WTC11 (cell line): Measurements from ENCODE around the gene IRF8. TPM values are rescaled to one million over a fixed set of nuclear protein-coding genes. Genes with fewer than 3 reads are reported as not detected.

ENCODE experiments used
- ATAC-seq: fragments of 200-7000 bp; cut with Tn5 transposase; 2 replicates; pipeline ENCODE4 v1.10.0; 2021; ENCODE audit warnings: mild to moderate bottlenecking, moderate library complexity
- CTCF ChIA-PET: fragments of 300-600 bp; sonication (Branson Sonifier 250); formaldehyde crosslinking; loops from one replicate; lab custom pipeline; 2021; ENCODE audit warnings: antibody characterized with exemption; lab: Charles Lee
- POLR2A ChIA-PET: fragments of 350-600 bp; sonication (Branson Sonifier 250); formaldehyde crosslinking; loops from one replicate; lab custom pipeline; 2021; ENCODE audit warnings: antibody characterized with exemption; lab: Charles Lee
- DNase-seq: peaks from one replicate; pipeline ENCODE4 v3.0.0; 2021; ENCODE audit warnings: low spot score
- H3K27ac Mint-ChIP-seq: 2 replicates; pipeline ENCODE4 v1.8.0; 2021; ENCODE audit warnings: mixed read lengths
- H3K27me3 Mint-ChIP-seq: 2 replicates; pipeline ENCODE4 v1.8.0; 2021; ENCODE audit warnings: low read depth, mild to moderate bottlenecking, moderate library complexity, mixed read lengths
- H3K36me3 Mint-ChIP-seq: 2 replicates; pipeline ENCODE4 v1.8.0; 2021; ENCODE audit warnings: mixed read lengths
- H3K4me1 Mint-ChIP-seq: 2 replicates; pipeline ENCODE4 v1.8.0; 2022; ENCODE audit warnings: mixed read lengths
- H3K4me3 Mint-ChIP-seq: 2 replicates; pipeline ENCODE4 v1.8.0; 2021; ENCODE audit warnings: mild to moderate bottlenecking, moderate library complexity, mixed read lengths
- H3K9me3 Mint-ChIP-seq: 2 replicates; pipeline ENCODE4 v1.8.0; 2021; ENCODE audit warnings: mixed read lengths
- CBFB ChIP-seq: sonication (generic); formaldehyde crosslinking; IDR thresholded peaks from 2 replicates; pipeline ENCODE4 v1.8.1; 2022; ENCODE audit warnings: mild to moderate bottlenecking, low read depth, missing genetic modification reagents
- CDX4 ChIP-seq: fragments of 250-450 bp; sonication (Bioruptor Pico); IDR thresholded peaks from 2 replicates; pipeline ENCODE4 v1.9.0; 2021; ENCODE audit warnings: moderate library complexity, mild to moderate bottlenecking, inconsistent platforms, borderline replicate concordance
- CREB1 ChIP-seq: sonication (generic); formaldehyde crosslinking; IDR thresholded peaks from 2 replicates; pipeline ENCODE4 v1.8.0; 2023; ENCODE audit warnings: mild to moderate bottlenecking, missing genetic modification reagents
- E2F5 ChIP-seq: sonication (generic); formaldehyde crosslinking; IDR thresholded peaks from 2 replicates; pipeline ENCODE4 v1.8.1; 2022; ENCODE audit warnings: mild to moderate bottlenecking, moderate library complexity, missing genetic modification reagents
- FOXK1 ChIP-seq: sonication (generic); formaldehyde crosslinking; IDR thresholded peaks from 2 replicates; pipeline ENCODE4 v1.8.0; 2022; ENCODE audit warnings: mild to moderate bottlenecking, moderate library complexity, missing genetic modification reagents
- HMGA2 ChIP-seq: fragments of 250-450 bp; sonication (Bioruptor Pico); IDR thresholded peaks from 2 replicates; pipeline ENCODE4 v1.4.0; 2021; ENCODE audit warnings: mild to moderate bottlenecking, moderate library complexity
- IRF2 ChIP-seq: sonication (generic); formaldehyde crosslinking; IDR thresholded peaks from 2 replicates; pipeline ENCODE4 v1.8.0; 2022; ENCODE audit warnings: low read depth, missing genetic modification reagents, borderline replicate concordance
- JAZF1 ChIP-seq: fragments of 250-450 bp; sonication (Bioruptor Pico); IDR thresholded peaks from 2 replicates; pipeline ENCODE4 v1.9.0; 2021; ENCODE audit warnings: moderate library complexity, mild to moderate bottlenecking, inconsistent platforms
- KAT7 ChIP-seq: sonication (generic); formaldehyde crosslinking; IDR thresholded peaks from 2 replicates; pipeline ENCODE4 v1.8.1; 2023; ENCODE audit warnings: missing genetic modification reagents, mild to moderate bottlenecking, borderline replicate concordance
- NR2C2 ChIP-seq: sonication (generic); formaldehyde crosslinking; IDR thresholded peaks from 2 replicates; pipeline ENCODE4 v1.8.0; 2022; ENCODE audit warnings: mild to moderate bottlenecking, missing genetic modification reagents
- OVOL2 ChIP-seq: fragments of 250-450 bp; sonication (Bioruptor Pico); IDR thresholded peaks from 2 replicates; pipeline ENCODE4 v1.9.0; 2021; ENCODE audit warnings: mild to moderate bottlenecking, borderline replicate concordance
- PRRX2 ChIP-seq: fragments of 250-450 bp; sonication (Bioruptor Pico); IDR thresholded peaks from 2 replicates; pipeline ENCODE4 v1.8.0; 2021; ENCODE audit warnings: mild to moderate bottlenecking
- SP1 ChIP-seq: sonication (generic); formaldehyde crosslinking; conservative IDR thresholded peaks from 2 replicates; pipeline ENCODE4 v1.8.1; 2022; ENCODE audit warnings: missing genetic modification reagents
- STAT6 ChIP-seq: sonication (generic); formaldehyde crosslinking; conservative IDR thresholded peaks from 2 replicates; pipeline ENCODE4 v1.8.1; 2023; ENCODE audit warnings: mild to moderate bottlenecking, low read depth, missing genetic modification reagents, moderate library complexity
- TEAD1 ChIP-seq: sonication (generic); formaldehyde crosslinking; IDR thresholded peaks from 2 replicates; pipeline ENCODE4 v1.8.0; 2022; ENCODE audit warnings: mild to moderate bottlenecking, missing genetic modification reagents
- ZNF121 ChIP-seq: sonication (generic); formaldehyde crosslinking; IDR thresholded peaks from 2 replicates; pipeline ENCODE4 v1.8.0; 2023; ENCODE audit warnings: missing genetic modification reagents
- ZNF219 ChIP-seq: sonication (generic); formaldehyde crosslinking; IDR thresholded peaks from 2 replicates; pipeline ENCODE4 v1.8.0; 2023; ENCODE audit warnings: missing genetic modification reagents, mild to moderate bottlenecking, borderline replicate concordance
- ZNF416 ChIP-seq: fragments of 250-450 bp; sonication (Bioruptor Pico); IDR thresholded peaks from 2 replicates; pipeline ENCODE4 v1.9.0; 2021; ENCODE audit warnings: mild to moderate bottlenecking, inconsistent platforms
- ZNF671 ChIP-seq: fragments of 250-450 bp; sonication (Bioruptor Pico); IDR thresholded peaks from 2 replicates; pipeline ENCODE4 v1.8.0; 2021; ENCODE audit warnings: mild to moderate bottlenecking
- total RNA-seq: library from RNA; stranded (reverse); gene quantifications from 3 replicates; pipeline ENCODE4 v1.2.3, GENCODE V29; 2021
- TF ChIP-seq, protein P1 (sequence below): sonication (generic); formaldehyde crosslinking; IDR thresholded peaks from 2 replicates; pipeline ENCODE4 v1.8.0; 2023; ENCODE audit warnings: missing genetic modification reagents, mild to moderate bottlenecking, borderline replicate concordance
- TF ChIP-seq, protein P2 (sequence below): sonication (generic); formaldehyde crosslinking; IDR thresholded peaks from 2 replicates; pipeline ENCODE4 v1.8.0; 2022; ENCODE audit warnings: mild to moderate bottlenecking, missing genetic modification reagents
- TF ChIP-seq, protein P3 (sequence below): fragments of 250-450 bp; sonication (Bioruptor Pico); IDR thresholded peaks from 2 replicates; pipeline ENCODE4 v1.9.0; 2021; ENCODE audit warnings: mild to moderate bottlenecking, borderline replicate concordance
- TF ChIP-seq, protein P4 (sequence below): sonication (generic); formaldehyde crosslinking; IDR thresholded peaks from 2 replicates; pipeline ENCODE4 v1.8.1; 2022; ENCODE audit warnings: low read depth, mild to moderate bottlenecking, moderate library complexity, missing genetic modification reagents, borderline replicate concordance

Gene IRF8
- total RNA-seq, 1 experiment from 2014 or later: 1.1 TPM

GRCh38 chr16:85952197-85952596 lies 53.2 kb downstream of the IRF8 start:
- CTCF ChIA-PET: no interaction called here
- Mint-ChIP-seq H3K9me3 (no peaks in the 10 kb centered on the region), H3K4me1 (no peaks in the 10 kb centered on the region), H3K27me3 (peaks cover 4% of the 10 kb centered on the region), H3K36me3 (no peaks in the 10 kb centered on the region), H3K27ac (no peak overlapping the region), H3K4me3 (no peak overlapping the region)
- no peak for DNase-seq
- no peak for TF ChIP-seq E2F5 (CRISPR knock-in tag)
- TF ChIP-seq ZNF219 (CRISPR knock-in tag): no peak
- no peak for TF ChIP-seq HMGA2 (CRISPR knock-in tag)
- no peak for TF ChIP-seq PRRX2 (CRISPR knock-in tag)
- TF ChIP-seq, protein P1, sequence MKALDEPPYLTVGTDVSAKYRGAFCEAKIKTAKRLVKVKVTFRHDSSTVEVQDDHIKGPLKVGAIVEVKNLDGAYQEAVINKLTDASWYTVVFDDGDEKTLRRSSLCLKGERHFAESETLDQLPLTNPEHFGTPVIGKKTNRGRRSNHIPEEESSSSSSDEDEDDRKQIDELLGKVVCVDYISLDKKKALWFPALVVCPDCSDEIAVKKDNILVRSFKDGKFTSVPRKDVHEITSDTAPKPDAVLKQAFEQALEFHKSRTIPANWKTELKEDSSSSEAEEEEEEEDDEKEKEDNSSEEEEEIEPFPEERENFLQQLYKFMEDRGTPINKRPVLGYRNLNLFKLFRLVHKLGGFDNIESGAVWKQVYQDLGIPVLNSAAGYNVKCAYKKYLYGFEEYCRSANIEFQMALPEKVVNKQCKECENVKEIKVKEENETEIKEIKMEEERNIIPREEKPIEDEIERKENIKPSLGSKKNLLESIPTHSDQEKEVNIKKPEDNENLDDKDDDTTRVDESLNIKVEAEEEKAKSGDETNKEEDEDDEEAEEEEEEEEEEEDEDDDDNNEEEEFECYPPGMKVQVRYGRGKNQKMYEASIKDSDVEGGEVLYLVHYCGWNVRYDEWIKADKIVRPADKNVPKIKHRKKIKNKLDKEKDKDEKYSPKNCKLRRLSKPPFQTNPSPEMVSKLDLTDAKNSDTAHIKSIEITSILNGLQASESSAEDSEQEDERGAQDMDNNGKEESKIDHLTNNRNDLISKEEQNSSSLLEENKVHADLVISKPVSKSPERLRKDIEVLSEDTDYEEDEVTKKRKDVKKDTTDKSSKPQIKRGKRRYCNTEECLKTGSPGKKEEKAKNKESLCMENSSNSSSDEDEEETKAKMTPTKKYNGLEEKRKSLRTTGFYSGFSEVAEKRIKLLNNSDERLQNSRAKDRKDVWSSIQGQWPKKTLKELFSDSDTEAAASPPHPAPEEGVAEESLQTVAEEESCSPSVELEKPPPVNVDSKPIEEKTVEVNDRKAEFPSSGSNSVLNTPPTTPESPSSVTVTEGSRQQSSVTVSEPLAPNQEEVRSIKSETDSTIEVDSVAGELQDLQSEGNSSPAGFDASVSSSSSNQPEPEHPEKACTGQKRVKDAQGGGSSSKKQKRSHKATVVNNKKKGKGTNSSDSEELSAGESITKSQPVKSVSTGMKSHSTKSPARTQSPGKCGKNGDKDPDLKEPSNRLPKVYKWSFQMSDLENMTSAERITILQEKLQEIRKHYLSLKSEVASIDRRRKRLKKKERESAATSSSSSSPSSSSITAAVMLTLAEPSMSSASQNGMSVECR (CRISPR knock-in tag): no peak
- TF ChIP-seq NR2C2 (CRISPR knock-in tag): no peak
- no peak for TF ChIP-seq ZNF671 (CRISPR knock-in tag)
- TF ChIP-seq FOXK1 (CRISPR knock-in tag): no peak
- TF ChIP-seq OVOL2: no peak
- TF ChIP-seq, protein P2, sequence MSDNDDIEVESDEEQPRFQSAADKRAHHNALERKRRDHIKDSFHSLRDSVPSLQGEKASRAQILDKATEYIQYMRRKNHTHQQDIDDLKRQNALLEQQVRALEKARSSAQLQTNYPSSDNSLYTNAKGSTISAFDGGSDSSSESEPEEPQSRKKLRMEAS (CRISPR knock-in tag): no peak
- no peak for TF ChIP-seq ZNF121 (CRISPR knock-in tag)
- no peak for TF ChIP-seq CREB1 (CRISPR knock-in tag)
- TF ChIP-seq JAZF1 (CRISPR knock-in tag): no peak
- no peak for TF ChIP-seq IRF2 (CRISPR knock-in tag)
- TF ChIP-seq KAT7: no peak
- POLR2A ChIA-PET: no interaction called here
- no peak for ATAC-seq

- H3K27ac Mint-ChIP-seq: no peak overlapping the region
- ATAC-seq (no peak), DNase-seq (no peak)
- ChIA-PET POLR2A (no interaction called here), CTCF (no interaction called here)
- H3K27me3 Mint-ChIP-seq: peaks cover 4% of the 10 kb centered on the region
- no peaks in the 10 kb centered on the region for H3K9me3 Mint-ChIP-seq
- H3K4me3 Mint-ChIP-seq: no peak overlapping the region
- no peaks in the 10 kb centered on the region for H3K36me3 Mint-ChIP-seq
- no peaks in the 10 kb centered on the region for H3K4me1 Mint-ChIP-seq
- TF ChIP-seq, protein P3, sequence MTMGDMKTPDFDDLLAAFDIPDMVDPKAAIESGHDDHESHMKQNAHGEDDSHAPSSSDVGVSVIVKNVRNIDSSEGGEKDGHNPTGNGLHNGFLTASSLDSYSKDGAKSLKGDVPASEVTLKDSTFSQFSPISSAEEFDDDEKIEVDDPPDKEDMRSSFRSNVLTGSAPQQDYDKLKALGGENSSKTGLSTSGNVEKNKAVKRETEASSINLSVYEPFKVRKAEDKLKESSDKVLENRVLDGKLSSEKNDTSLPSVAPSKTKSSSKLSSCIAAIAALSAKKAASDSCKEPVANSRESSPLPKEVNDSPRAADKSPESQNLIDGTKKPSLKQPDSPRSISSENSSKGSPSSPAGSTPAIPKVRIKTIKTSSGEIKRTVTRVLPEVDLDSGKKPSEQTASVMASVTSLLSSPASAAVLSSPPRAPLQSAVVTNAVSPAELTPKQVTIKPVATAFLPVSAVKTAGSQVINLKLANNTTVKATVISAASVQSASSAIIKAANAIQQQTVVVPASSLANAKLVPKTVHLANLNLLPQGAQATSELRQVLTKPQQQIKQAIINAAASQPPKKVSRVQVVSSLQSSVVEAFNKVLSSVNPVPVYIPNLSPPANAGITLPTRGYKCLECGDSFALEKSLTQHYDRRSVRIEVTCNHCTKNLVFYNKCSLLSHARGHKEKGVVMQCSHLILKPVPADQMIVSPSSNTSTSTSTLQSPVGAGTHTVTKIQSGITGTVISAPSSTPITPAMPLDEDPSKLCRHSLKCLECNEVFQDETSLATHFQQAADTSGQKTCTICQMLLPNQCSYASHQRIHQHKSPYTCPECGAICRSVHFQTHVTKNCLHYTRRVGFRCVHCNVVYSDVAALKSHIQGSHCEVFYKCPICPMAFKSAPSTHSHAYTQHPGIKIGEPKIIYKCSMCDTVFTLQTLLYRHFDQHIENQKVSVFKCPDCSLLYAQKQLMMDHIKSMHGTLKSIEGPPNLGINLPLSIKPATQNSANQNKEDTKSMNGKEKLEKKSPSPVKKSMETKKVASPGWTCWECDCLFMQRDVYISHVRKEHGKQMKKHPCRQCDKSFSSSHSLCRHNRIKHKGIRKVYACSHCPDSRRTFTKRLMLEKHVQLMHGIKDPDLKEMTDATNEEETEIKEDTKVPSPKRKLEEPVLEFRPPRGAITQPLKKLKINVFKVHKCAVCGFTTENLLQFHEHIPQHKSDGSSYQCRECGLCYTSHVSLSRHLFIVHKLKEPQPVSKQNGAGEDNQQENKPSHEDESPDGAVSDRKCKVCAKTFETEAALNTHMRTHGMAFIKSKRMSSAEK: no peak
- TF ChIP-seq TEAD1: no peak
- no peak for TF ChIP-seq CREB1 (CRISPR knock-in tag)
- TF ChIP-seq STAT6: no peak
- TF ChIP-seq, protein P4, sequence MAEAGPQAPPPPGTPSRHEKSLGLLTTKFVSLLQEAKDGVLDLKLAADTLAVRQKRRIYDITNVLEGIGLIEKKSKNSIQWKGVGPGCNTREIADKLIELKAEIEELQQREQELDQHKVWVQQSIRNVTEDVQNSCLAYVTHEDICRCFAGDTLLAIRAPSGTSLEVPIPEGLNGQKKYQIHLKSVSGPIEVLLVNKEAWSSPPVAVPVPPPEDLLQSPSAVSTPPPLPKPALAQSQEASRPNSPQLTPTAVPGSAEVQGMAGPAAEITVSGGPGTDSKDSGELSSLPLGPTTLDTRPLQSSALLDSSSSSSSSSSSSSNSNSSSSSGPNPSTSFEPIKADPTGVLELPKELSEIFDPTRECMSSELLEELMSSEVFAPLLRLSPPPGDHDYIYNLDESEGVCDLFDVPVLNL (CRISPR knock-in tag): no peak
- no peak for TF ChIP-seq CDX4 (CRISPR knock-in tag)
- no peak for TF ChIP-seq SP1
- TF ChIP-seq ZNF416 (CRISPR knock-in tag): no peak
- no peak for TF ChIP-seq CBFB
Measured at GRCh38 chr16:85952811-85953210, 53.8 kb downstream of the IRF8 start.
